Activated CD4-positive, alpha-beta memory T cell treated with anti-CD3 and anti-CD28 coated beads for 36 hours (primary cell): Measurements from ENCODE around the gene NAGLU. TPM values are rescaled to one million over a fixed set of nuclear protein-coding genes. Genes with fewer than 3 reads are reported as not detected.

Source experiments
- CTCF ChIA-PET: fragments of 350-600 bp; sonication (Branson Sonifier 250); formaldehyde crosslinking; loops from one replicate; lab custom pipeline; 2021; ENCODE audit warnings: antibody characterized with exemption, inconsistent platforms; lab: Charles Lee
- POLR2A ChIA-PET: fragments of 350-600 bp; sonication (Branson Sonifier 250); formaldehyde crosslinking; loops from one replicate; lab custom pipeline; 2021; ENCODE audit warnings: antibody characterized with exemption; lab: Charles Lee
- DNase-seq: peaks from one replicate; pipeline ENCODE4 v3.0.0-alpha.2; 2020
- H3K27ac Mint-ChIP-seq: one replicate; pipeline ENCODE4 v1.8.0; 2021; ENCODE audit warnings: mixed read lengths
- H3K27me3 Mint-ChIP-seq: one replicate; pipeline ENCODE4 v1.8.0; 2021; ENCODE audit warnings: mixed read lengths
- H3K36me3 Mint-ChIP-seq: one replicate; pipeline ENCODE4 v1.8.0; 2021; ENCODE audit warnings: mixed read lengths
- H3K4me1 Mint-ChIP-seq: one replicate; pipeline ENCODE4 v1.8.0; 2021; ENCODE audit warnings: low read depth, mixed read lengths
- H3K4me3 Mint-ChIP-seq: one replicate; pipeline ENCODE4 v1.8.0; 2021; ENCODE audit warnings: mild to moderate bottlenecking, mixed read lengths
- H3K9me3 Mint-ChIP-seq: one replicate; pipeline ENCODE4 v1.8.0; 2021; ENCODE audit warnings: mixed read lengths
- intact Hi-C: fragments of 100-400 bp; cut with micrococcal nuclease; formaldehyde crosslinking; loops from one replicate; pipeline ENCODE4 v1.15.1; 2023
- total RNA-seq, 2 experiments: library from RNA; stranded (reverse); gene quantifications; one replicate each; pipeline ENCODE4 v1.2.3, GENCODE V29; 2021

The NAGLU gene
- 10 to 100 TPM; 12.2 to 13.9 TPM for total RNA-seq

- POLR2A ChIA-PET, result interaction anchor here (1.0 to 1.6 kb wide), 5 partner anchors 19 to 147 kb away, joined by 3 to 6 read pairs (median 3); partner anchors contain the start of genes PSMC3IP and STAT3
- H3K4me3 Mint-ChIP-seq, result peak within 1 kb of the TSS; percentile 87
- peak within 1 kb of the TSS; percentile 74 for H3K27ac Mint-ChIP-seq
- peaks cover 32% of the 10 kb centered on the region for H3K4me1 Mint-ChIP-seq
- peaks cover 4% of the 10 kb centered on the region for H3K27me3 Mint-ChIP-seq
- intact Hi-C loops, result loop anchor here (5.0 to 10.0 kb wide), 2 partner anchors 141 to 351 kb away; partner anchors contain the start of genes HCRT, KCNH4 and PLEKHH3
- DNase-seq, result peak; percentile 91
- peaks cover 6% of the 10 kb centered on the region for H3K36me3 Mint-ChIP-seq
- H3K9me3 Mint-ChIP-seq, result no peaks in the 10 kb centered on the region
- CTCF ChIA-PET, result interaction anchor here (0.7 to 2.1 kb wide), 15 partner anchors 9 to 519 kb away, joined by 3 to 15 read pairs (median 4); partner anchors contain the start of genes DNAJC7 and PSMC3IP
Observed at GRCh38 chr17:42536048-42536371, at the start of gene NAGLU. Gene NAGLU, plus strand, starts transcription at chr17:42536241. Its CDS starts 32 bp downstream, at chr17:42536273.

GRCh38 chr17:42488032-42488431 lies 48.0 kb upstream of the NAGLU start:
- POLR2A ChIA-PET, result no interaction called here

GRCh38 chr17:42493319-42493718 lies 42.7 kb upstream of the NAGLU start:
- no peak overlapping the region for H3K4me3 Mint-ChIP-seq
- ChIA-PET CTCF (interaction anchor here (0.9 to 1.2 kb wide), 2 partner anchors 24 to 52 kb away, joined by 3 to 4 read pairs; no protein-coding TSS in a partner anchor), POLR2A (no interaction called here)
- no peaks in the 10 kb centered on the region for H3K9me3 Mint-ChIP-seq
- intact Hi-C loops, result no loop called here
- no peaks in the 10 kb centered on the region for H3K27me3 Mint-ChIP-seq
- H3K27ac Mint-ChIP-seq, result no peak overlapping the region
- H3K36me3 Mint-ChIP-seq, result peaks cover 25% of the 10 kb centered on the region
- no peak for DNase-seq
- no peaks in the 10 kb centered on the region for H3K4me1 Mint-ChIP-seq

More at GRCh38 chr17:42488032-42488431, 48.0 kb upstream of the NAGLU start:
- H3K27ac Mint-ChIP-seq, result no peak overlapping the region
- CTCF ChIA-PET, result interaction anchor here (0.7 to 1.8 kb wide), 4 partner anchors 11 to 48 kb away, joined by 3 to 5 read pairs (median 4); no protein-coding TSS in a partner anchor
- H3K4me1 Mint-ChIP-seq, result peaks cover 23% of the 10 kb centered on the region
- intact Hi-C loops, result no loop called here
- H3K9me3 Mint-ChIP-seq, result no peaks in the 10 kb centered on the region
- no peak overlapping the region for H3K4me3 Mint-ChIP-seq
- peaks cover 21% of the 10 kb centered on the region for H3K36me3 Mint-ChIP-seq
- H3K27me3 Mint-ChIP-seq, result peaks cover 2% of the 10 kb centered on the region
- DNase-seq, result no peak

GRCh38 chr17:42494673-42495072 lies 41.4 kb upstream of the NAGLU start:
- Mint-ChIP-seq H3K27me3 (no peaks in the 10 kb centered on the region), H3K4me1 (no peaks in the 10 kb centered on the region), H3K27ac (no peak overlapping the region), H3K4me3 (no peak overlapping the region), H3K9me3 (no peaks in the 10 kb centered on the region), H3K36me3 (peaks cover 22% of the 10 kb centered on the region)
- intact Hi-C loops, result no loop called here
- CTCF ChIA-PET, result interaction anchor here (1.4 to 1.8 kb wide), 2 partner anchors 33 to 331 kb away, joined by 3 to 4 read pairs; no protein-coding TSS in a partner anchor
- POLR2A ChIA-PET, result interaction anchor here (0.7 kb wide), 1 partner anchor 329 kb away, joined by 3 read pairs; the partner anchor contains the start of gene BECN1
- DNase-seq, result no peak

- DNase-seq, result no peak
- H3K4me1 Mint-ChIP-seq, result no peaks in the 10 kb centered on the region
- H3K36me3 Mint-ChIP-seq, result peaks cover 15% of the 10 kb centered on the region
- no peaks in the 10 kb centered on the region for H3K9me3 Mint-ChIP-seq
- CTCF ChIA-PET, result interaction anchor here (0.6 kb wide), 1 partner anchor 59 kb away, joined by 3 read pairs; no protein-coding TSS in a partner anchor
- H3K27me3 Mint-ChIP-seq, result no peaks in the 10 kb centered on the region
- POLR2A ChIA-PET, result no interaction called here
- intact Hi-C loops, result no loop called here
- H3K4me3 Mint-ChIP-seq, result no peak overlapping the region
- H3K27ac Mint-ChIP-seq, result no peak overlapping the region
Observed at GRCh38 chr17:42498828-42499227, 37.2 kb upstream of the NAGLU start.

- CTCF ChIA-PET, result interaction anchor here (0.6 kb wide), 1 partner anchor 539 kb away, joined by 3 read pairs; no protein-coding TSS in a partner anchor
Observed at GRCh38 chr17:42502091-42502490, 34.0 kb upstream of the NAGLU start.

GRCh38 chr17:42502926-42503325 lies 33.1 kb upstream of the NAGLU start:
- POLR2A ChIA-PET, result no interaction called here
- intact Hi-C loops, result no loop called here
- Mint-ChIP-seq H3K9me3 (no peaks in the 10 kb centered on the region), H3K27ac (no peak overlapping the region), H3K27me3 (no peaks in the 10 kb centered on the region), H3K4me3 (no peak overlapping the region), H3K4me1 (no peaks in the 10 kb centered on the region), H3K36me3 (peaks cover 2% of the 10 kb centered on the region)
- CTCF ChIA-PET, result no interaction called here
- DNase-seq, result no peak

More at GRCh38 chr17:42502091-42502490, 34.0 kb upstream of the NAGLU start:
- Mint-ChIP-seq H3K4me3 (no peak overlapping the region), H3K36me3 (peaks cover 2% of the 10 kb centered on the region), H3K27ac (no peak overlapping the region), H3K27me3 (no peaks in the 10 kb centered on the region), H3K9me3 (no peaks in the 10 kb centered on the region), H3K4me1 (no peaks in the 10 kb centered on the region)
- POLR2A ChIA-PET, result no interaction called here
- no peak for DNase-seq
- intact Hi-C loops, result no loop called here

- DNase-seq, result no peak
- Mint-ChIP-seq H3K4me3 (no peak overlapping the region), H3K4me1 (no peaks in the 10 kb centered on the region), H3K9me3 (no peaks in the 10 kb centered on the region), H3K36me3 (no peaks in the 10 kb centered on the region), H3K27me3 (no peaks in the 10 kb centered on the region), H3K27ac (no peak overlapping the region)
- ChIA-PET POLR2A (interaction anchor here (0.6 kb wide), 1 partner anchor 37 kb away, joined by 3 read pairs; no protein-coding TSS in a partner anchor), CTCF (interaction anchor here (1.3 kb wide), 1 partner anchor 11 kb away, joined by 3 read pairs; no protein-coding TSS in a partner anchor)
- intact Hi-C loops, result no loop called here
Observed at GRCh38 chr17:42507671-42508070, 28.4 kb upstream of the NAGLU start.

GRCh38 chr17:42508426-42509165 lies 27.4 kb upstream of the NAGLU start:
- ChIA-PET CTCF (no interaction called here), POLR2A (interaction anchor here (0.5 kb wide), 1 partner anchor 79 kb away, joined by 4 read pairs; no protein-coding TSS in a partner anchor)
- H3K4me3 Mint-ChIP-seq, result no peak overlapping the region
- H3K36me3 Mint-ChIP-seq, result no peaks in the 10 kb centered on the region
- H3K4me1 Mint-ChIP-seq, result no peaks in the 10 kb centered on the region
- H3K27ac Mint-ChIP-seq, result no peak overlapping the region
- H3K9me3 Mint-ChIP-seq, result no peaks in the 10 kb centered on the region
- intact Hi-C loops, result no loop called here
- no peaks in the 10 kb centered on the region for H3K27me3 Mint-ChIP-seq
- DNase-seq, result no peak

GRCh38 chr17:42509409-42509808 lies 26.6 kb upstream of the NAGLU start:
- POLR2A ChIA-PET, result no interaction called here
- Mint-ChIP-seq H3K27me3 (no peaks in the 10 kb centered on the region), H3K4me1 (no peaks in the 10 kb centered on the region), H3K9me3 (no peaks in the 10 kb centered on the region), H3K36me3 (no peaks in the 10 kb centered on the region), H3K27ac (no peak overlapping the region), H3K4me3 (no peak overlapping the region)
- intact Hi-C loops, result no loop called here
- DNase-seq, result no peak
- CTCF ChIA-PET, result no interaction called here

- POLR2A ChIA-PET, result no interaction called here
- Mint-ChIP-seq H3K36me3 (no peaks in the 10 kb centered on the region), H3K4me1 (no peaks in the 10 kb centered on the region), H3K27ac (no peak overlapping the region), H3K4me3 (no peak overlapping the region), H3K9me3 (no peaks in the 10 kb centered on the region), H3K27me3 (no peaks in the 10 kb centered on the region)
- CTCF ChIA-PET, result no interaction called here
- no peak for DNase-seq
- intact Hi-C loops, result no loop called here
Observed at GRCh38 chr17:42509841-42510240, 26.2 kb upstream of the NAGLU start.

GRCh38 chr17:42512246-42512645 lies 23.8 kb upstream of the NAGLU start:
- DNase-seq, result no peak
- intact Hi-C loops, result no loop called here
- POLR2A ChIA-PET, result no interaction called here
- Mint-ChIP-seq H3K36me3 (no peaks in the 10 kb centered on the region), H3K27ac (no peak overlapping the region), H3K27me3 (no peaks in the 10 kb centered on the region), H3K4me3 (no peak overlapping the region), H3K4me1 (no peaks in the 10 kb centered on the region), H3K9me3 (no peaks in the 10 kb centered on the region)
- CTCF ChIA-PET, result no interaction called here
